Measurements from ENCODE around the gene SH2D7. TPM values are rescaled to one million over a fixed set of nuclear protein-coding genes. Genes with fewer than 3 reads are reported as not detected.

The SH2D7 gene
- total RNA-seq, 1 donor from 2014 or later, result not detected

DNA sequence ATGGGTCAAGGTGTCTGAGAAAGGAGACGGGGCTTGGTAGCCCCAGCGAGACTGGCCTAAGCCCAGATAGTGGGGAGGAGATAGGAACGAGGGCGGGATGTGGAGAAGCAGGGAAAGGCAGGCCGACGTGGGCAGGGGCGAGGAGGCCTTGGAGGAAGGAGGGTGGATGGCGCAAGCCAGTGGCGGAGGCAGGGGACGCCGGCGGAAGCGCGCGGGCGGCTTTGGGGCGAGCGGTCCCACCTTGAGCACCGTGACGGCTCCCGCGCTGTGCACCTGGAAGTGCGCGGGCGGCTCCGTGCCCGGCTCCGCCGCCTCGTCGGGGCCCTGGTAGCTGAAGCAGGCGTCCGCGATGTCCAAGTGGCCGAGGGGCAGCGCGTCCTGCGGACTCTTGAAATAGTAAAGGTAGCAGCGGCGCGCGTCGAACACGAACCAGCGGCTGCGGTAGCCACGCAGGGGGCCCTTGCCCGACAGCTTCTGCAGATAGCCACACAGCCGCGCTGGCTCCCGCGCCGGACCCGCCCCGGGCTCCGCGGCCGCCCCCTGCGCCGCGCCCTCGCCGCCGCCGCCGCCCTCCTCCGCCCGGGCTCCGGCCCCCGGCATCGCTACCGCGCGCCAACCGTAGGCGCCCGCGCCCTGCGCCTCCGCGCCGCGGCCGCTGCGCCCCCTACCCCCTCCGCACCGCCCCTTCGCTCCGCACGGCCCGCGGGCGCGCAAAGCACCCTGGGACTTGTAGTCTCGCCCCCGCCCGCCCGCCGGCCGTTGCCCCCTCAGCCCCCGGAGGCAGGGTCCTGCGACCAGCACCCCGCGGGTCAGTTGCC is 15.1 kb upstream of the SH2D7 start, which contains the start of gene TBC1D2B:
Gene TBC1D2B (minus strand): TSS at position 659 of the 818 bp plus-strand sequence. CDS start 59 bp downstream, at position 600.
- intact Hi-C loops (cut with DNase I), result no loop called here
- H3K4me3 ChIP-seq, result peak within 1 kb of the TSS; percentile 96
- peak; percentile 80 for DNase-seq
- no peaks in the 10 kb centered on the region for H3K36me3 ChIP-seq
- TF ChIP-seq, protein P1, sequence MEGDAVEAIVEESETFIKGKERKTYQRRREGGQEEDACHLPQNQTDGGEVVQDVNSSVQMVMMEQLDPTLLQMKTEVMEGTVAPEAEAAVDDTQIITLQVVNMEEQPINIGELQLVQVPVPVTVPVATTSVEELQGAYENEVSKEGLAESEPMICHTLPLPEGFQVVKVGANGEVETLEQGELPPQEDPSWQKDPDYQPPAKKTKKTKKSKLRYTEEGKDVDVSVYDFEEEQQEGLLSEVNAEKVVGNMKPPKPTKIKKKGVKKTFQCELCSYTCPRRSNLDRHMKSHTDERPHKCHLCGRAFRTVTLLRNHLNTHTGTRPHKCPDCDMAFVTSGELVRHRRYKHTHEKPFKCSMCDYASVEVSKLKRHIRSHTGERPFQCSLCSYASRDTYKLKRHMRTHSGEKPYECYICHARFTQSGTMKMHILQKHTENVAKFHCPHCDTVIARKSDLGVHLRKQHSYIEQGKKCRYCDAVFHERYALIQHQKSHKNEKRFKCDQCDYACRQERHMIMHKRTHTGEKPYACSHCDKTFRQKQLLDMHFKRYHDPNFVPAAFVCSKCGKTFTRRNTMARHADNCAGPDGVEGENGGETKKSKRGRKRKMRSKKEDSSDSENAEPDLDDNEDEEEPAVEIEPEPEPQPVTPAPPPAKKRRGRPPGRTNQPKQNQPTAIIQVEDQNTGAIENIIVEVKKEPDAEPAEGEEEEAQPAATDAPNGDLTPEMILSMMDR (IDR thresholded peaks at IDR 0.05), result no peak
- H3K27ac ChIP-seq, result peak within 1 kb of the TSS; percentile 95
- H3K27me3 ChIP-seq (ENCODE audit: low read depth), result no peaks in the 10 kb centered on the region
- peaks cover 60% of the 10 kb centered on the region for H3K4me1 ChIP-seq
- H3K9me3 ChIP-seq, result no peaks in the 10 kb centered on the region
- peak; percentile 73 to 80 for ATAC-seq

DNA sequence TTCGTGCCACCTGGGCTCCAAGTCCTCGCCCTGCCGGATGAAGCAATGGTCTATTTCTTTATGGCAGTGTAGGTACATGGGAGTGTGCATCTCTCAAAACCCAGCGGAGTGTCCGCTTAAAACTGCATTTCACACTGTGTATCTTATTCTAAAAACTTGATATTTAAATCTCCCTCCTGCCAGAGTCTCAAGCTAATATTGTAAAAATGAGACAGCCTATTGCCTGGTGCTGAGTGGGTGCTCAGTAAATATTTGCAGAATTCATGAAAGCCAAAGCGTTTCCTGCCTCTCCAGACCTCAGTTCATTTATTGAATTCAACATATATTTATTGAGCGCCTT is 14.5 kb upstream of the SH2D7 start:
- H3K27me3 ChIP-seq (ENCODE audit: low read depth), result no peaks in the 10 kb centered on the region
- DNase-seq (no peak), ATAC-seq (peak in 1 of 2 donors; percentile 6)
- TF ChIP-seq, protein P1 (IDR thresholded peaks at IDR 0.05), result no peak
- intact Hi-C loops (cut with DNase I), result no loop called here
- no peaks in the 10 kb centered on the region for H3K36me3 ChIP-seq
- H3K9me3 ChIP-seq, result no peaks in the 10 kb centered on the region
- H3K4me1 ChIP-seq, result peaks cover 60% of the 10 kb centered on the region
- peak overlapping the region; percentile 74 for H3K27ac ChIP-seq
- H3K4me3 ChIP-seq, result peak overlapping the region; percentile 96

DNA sequence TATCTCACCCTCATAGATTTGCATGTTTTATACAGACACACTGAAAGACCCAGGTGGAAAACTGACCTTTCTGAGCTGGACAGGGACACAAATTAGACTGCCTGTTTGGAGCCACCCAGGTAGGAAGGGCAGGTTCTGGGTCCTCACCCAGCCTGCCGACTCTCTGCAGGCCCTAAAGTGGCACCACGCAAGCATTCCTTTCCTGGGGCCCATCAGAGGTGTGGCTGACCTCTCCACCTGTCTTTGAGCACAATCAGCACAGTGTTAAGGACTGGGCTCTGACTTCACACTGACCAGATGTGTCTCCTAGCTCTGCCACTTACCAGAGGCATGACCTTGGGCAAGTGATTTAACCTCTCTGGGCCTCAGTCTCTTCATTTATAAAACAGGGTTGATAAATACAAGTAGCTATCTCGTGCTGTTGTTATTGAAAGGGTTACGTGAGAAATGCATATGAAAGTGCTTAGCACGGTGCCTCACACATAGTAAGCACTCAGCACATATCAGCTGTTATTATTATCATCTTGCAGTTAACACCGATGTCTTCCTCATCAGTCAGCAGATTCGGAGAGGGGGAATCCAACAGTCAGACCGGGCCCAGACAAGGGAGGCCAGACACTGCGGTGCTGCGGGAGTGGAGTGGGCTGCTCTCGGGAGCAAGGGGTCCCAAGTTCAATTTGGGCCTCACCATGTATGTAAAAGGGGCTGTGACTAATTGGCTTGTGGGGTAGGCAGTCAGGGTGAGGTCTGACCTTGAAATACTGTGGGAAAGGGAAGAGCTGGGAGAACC is 12.9 kb upstream of the SH2D7 start:
- peak overlapping the region; percentile 46 for H3K27ac ChIP-seq
- H3K9me3 ChIP-seq, result no peaks in the 10 kb centered on the region
- intact Hi-C loops (cut with DNase I), result no loop called here
- ATAC-seq, result peak in 1 of 2 donors; percentile 55
- TF ChIP-seq, protein P1 (IDR thresholded peaks at IDR 0.05), result no peak
- H3K4me1 ChIP-seq, result peaks cover 62% of the 10 kb centered on the region
- no peaks in the 10 kb centered on the region for H3K36me3 ChIP-seq
- no peak overlapping the region for H3K4me3 ChIP-seq
- H3K27me3 ChIP-seq (ENCODE audit: low read depth), result no peaks in the 10 kb centered on the region
- DNase-seq, result peak; percentile 65

DNA sequence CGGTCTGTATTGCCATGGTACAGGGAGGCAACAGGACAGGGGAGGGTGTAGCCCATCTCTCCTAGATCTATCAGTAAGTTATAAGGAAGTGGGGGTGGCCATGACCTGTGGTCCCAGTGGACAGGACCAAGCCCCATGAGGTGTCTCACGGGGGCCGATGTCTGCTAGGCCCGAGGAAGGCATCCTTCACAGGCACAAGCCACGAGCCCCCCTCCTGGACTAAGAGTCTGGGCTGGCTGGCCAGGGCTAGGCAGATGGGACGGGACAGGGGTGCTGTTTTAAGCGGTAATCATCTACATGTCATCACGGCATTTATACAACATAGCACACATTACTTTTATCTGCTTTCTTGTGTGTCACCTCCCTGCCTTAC is 12.3 kb upstream of the SH2D7 start:
- Histone ChIP-seq H3K36me3 (no peaks in the 10 kb centered on the region), H3K9me3 (no peaks in the 10 kb centered on the region), H3K27ac (peak overlapping the region; percentile 46), H3K4me1 (peaks cover 63% of the 10 kb centered on the region), H3K4me3 (no peak overlapping the region), H3K27me3 (ENCODE audit: low read depth) (no peaks in the 10 kb centered on the region)
- no peak for ATAC-seq
- intact Hi-C loops (cut with DNase I), result no loop called here
- no peak for DNase-seq
- TF ChIP-seq, protein P1 (IDR thresholded peaks at IDR 0.05), result no peak

DNA sequence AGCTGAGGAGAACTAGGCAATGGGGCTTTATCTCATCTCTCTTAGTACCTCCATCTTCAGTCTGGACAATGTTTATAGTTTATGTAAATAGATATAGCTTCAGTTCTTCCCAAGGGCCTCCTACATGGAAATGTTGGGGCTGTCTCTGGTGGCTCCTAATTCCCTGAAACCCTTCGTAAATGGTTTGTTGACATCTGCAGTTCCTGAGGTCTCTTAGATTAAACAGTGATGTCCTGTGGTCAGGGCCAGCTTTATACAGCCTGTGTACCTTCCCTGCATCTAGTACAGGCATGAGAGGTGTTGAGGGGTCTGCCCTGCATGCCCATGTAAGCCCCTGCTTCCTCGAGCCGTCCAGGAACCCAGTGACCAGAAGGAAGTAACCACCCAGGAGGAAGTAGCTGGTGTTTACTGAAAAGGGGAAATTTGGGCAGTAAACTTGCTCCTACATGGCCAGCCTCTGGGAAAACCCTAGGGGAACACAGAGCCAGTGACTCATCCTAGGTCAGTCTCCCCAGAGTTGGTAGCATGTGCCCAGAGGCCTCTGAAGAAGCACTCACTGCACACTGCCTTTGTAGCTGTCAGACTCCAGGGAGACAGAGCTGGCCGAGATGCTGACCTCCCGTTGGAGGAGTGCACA is 10.1 kb upstream of the SH2D7 start:
- Histone ChIP-seq H3K27ac (peak overlapping the region; percentile 59), H3K27me3 (ENCODE audit: low read depth) (no peaks in the 10 kb centered on the region), H3K9me3 (no peaks in the 10 kb centered on the region), H3K36me3 (no peaks in the 10 kb centered on the region), H3K4me3 (no peak overlapping the region), H3K4me1 (peaks cover 48% of the 10 kb centered on the region)
- intact Hi-C loops (cut with DNase I), result no loop called here
- peak; percentile 46 to 61 for ATAC-seq
- TF ChIP-seq, protein P1 (IDR thresholded peaks at IDR 0.05), result no peak
- no peak for DNase-seq

Measured in lower lobe of right lung (tissue), 2 donors.